Transverse colon (tissue), 4 donors: Measurements from ENCODE around the gene PCDHA1.

Source experiments
- EP300 ChIP-seq: sonication (generic); formaldehyde crosslinking; IDR thresholded peaks from one replicate; pipeline ENCODE4 v1.6.1; 2017; ENCODE audit warnings: antibody characterized with exemption, low read depth
- POLR2A ChIP-seq: fragments of 450-650 bp; IDR thresholded peaks from one replicate; pipeline ENCODE4 v1.6.1; 2016; ENCODE audit warnings: antibody characterized with exemption, mild to moderate bottlenecking, moderate library complexity
- POLR2AphosphoS5 ChIP-seq, 3 donors: sonication (generic); formaldehyde crosslinking; IDR thresholded peaks; one replicate each; pipeline ENCODE4 v1.6.1; 2016; ENCODE audit warnings: antibody characterized with exemption in 3 of 3
- TF ChIP-seq, protein P1 (sequence below), 5 experiments: fragments of 200-600 bp in 3 of 5; fragments of 450-650 bp in 2 of 5; sonication (generic) in 3 of 5; IDR thresholded peaks; 1 replicate in 2 of 5; 2 replicates in 3 of 5; pipeline ENCODE4 v1.5.1; 2016 to 2017; ENCODE audit warnings: antibody characterized with exemption in 5 of 5, inconsistent platforms in 3 of 5, mild to moderate bottlenecking in 2 of 5, moderate library complexity in 1 of 5

DNA sequence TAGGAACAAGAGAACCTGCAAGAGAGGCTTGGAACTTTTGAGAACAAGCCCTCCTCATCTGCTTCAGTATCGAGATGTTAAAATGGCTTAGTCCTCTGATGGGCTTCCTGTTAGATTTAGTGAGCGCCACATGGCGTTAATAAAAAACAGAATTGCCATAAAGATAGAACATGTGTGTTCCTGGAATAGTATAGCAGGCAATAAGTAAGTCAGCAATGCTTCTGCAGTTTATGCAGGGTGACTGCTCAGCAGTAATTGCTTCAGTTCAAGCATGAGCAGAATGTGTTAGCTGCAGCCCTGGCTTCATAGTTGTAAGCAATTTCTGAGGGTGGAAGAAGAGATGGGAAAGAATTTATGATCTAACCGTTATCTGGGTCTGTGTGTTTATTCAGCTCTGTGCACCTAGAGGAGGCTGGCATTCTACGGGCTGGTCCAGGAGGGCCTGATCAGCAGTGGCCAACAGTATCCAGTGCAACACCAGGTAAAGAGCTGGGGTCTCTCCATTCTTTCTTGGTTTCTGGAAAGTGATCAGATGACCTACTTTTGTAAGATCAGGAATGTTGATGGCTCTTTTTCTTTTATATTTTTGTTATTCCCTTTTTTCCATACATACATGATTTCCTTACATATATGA is 196.3 kb downstream of the PCDHA1 start:
- TF ChIP-seq, protein P1, sequence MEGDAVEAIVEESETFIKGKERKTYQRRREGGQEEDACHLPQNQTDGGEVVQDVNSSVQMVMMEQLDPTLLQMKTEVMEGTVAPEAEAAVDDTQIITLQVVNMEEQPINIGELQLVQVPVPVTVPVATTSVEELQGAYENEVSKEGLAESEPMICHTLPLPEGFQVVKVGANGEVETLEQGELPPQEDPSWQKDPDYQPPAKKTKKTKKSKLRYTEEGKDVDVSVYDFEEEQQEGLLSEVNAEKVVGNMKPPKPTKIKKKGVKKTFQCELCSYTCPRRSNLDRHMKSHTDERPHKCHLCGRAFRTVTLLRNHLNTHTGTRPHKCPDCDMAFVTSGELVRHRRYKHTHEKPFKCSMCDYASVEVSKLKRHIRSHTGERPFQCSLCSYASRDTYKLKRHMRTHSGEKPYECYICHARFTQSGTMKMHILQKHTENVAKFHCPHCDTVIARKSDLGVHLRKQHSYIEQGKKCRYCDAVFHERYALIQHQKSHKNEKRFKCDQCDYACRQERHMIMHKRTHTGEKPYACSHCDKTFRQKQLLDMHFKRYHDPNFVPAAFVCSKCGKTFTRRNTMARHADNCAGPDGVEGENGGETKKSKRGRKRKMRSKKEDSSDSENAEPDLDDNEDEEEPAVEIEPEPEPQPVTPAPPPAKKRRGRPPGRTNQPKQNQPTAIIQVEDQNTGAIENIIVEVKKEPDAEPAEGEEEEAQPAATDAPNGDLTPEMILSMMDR (IDR thresholded peaks at IDR 0.05): no peak
- no peak for TF ChIP-seq POLR2AphosphoS5 (IDR thresholded peaks at IDR 0.05)
- no peak for TF ChIP-seq EP300
- no peak for TF ChIP-seq POLR2A
